Ectodermal cell (in vitro differentiated cells): Measurements from ENCODE around the gene CNNM1.

ENCODE experiments used
- H3K27ac ChIP-seq: 2 replicates; pipeline ENCODE4 v1.7.0; 2013; ENCODE audit warnings: mild to moderate bottlenecking, low read depth, low read length; ENCODE audit not compliant: insufficient read depth, poor library complexity, severe bottlenecking
- H3K27me3 ChIP-seq: 2 replicates; pipeline ENCODE4 v1.7.0; 2013; ENCODE audit warnings: mild to moderate bottlenecking, low read length; ENCODE audit not compliant: insufficient read depth, control insufficient read depth, poor library complexity, severe bottlenecking
- H3K36me3 ChIP-seq: one replicate; pipeline ENCODE4 v1.7.0; 2013; ENCODE audit warnings: low read length; ENCODE audit not compliant: control insufficient read depth, insufficient read depth
- H3K4me1 ChIP-seq: one replicate; pipeline ENCODE4 v1.7.0; 2013; ENCODE audit warnings: low read length; ENCODE audit not compliant: control insufficient read depth, insufficient read depth
- H3K4me3 ChIP-seq: 2 replicates; pipeline ENCODE4 v1.7.0; 2013; ENCODE audit warnings: low read depth, low read length, control low read depth; ENCODE audit not compliant: insufficient read depth
- H3K9me3 ChIP-seq: 2 replicates; pipeline ENCODE4 v1.7.0; 2013; ENCODE audit warnings: mild to moderate bottlenecking, low read length, moderate library complexity; ENCODE audit not compliant: control insufficient read depth
- WGBS, 2 experiments: methylation state at CpG; one replicate each; pipeline ENCODE4 v1.1.7; 2013; ENCODE audit warnings: missing lambda C conversion rate in 2 of 2; 5-methylcytosine and 5-hydroxymethylcytosine counted together

Gene CNNM1

DNA sequence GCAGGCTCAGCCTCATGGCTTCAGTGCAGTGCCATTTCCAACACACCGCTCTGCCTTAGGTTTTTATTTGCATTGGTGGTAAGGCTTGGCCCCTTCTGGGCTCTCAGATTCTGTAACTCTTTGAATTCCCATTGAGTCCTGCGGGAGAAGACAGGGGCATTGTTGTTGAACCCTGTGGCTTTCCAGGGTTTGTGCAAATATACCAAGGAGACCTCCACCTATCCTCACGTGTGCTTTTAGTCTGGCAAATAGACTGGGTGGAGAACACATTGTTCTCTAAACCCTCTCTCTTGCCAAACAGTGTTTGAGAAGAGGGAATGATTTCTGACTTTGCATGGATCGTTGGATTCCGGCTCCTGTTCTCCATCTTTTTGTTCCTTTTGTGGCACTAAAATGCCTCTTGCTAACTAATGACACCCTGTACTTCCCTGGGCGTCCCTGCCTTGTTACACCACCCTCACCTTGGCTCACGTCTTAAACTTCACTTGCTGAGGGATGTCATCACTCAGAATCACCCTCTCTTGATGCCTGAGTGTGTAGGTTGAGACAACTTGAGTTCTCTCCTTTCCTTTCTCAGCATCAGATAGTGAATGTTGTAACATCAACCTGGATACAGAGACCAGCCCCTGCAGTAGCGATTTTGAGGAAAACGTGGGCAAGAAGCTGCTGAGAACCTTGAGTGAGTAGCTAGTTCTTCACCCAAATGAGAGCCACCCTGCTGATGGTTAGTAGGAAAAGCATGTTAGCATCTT is 60.7 kb downstream of the CNNM1 start:
- 88 to 89% methylated on average over 9 of the region's 9 CpGs for WGBS, 2 experiments
- H3K36me3 ChIP-seq = no peaks in the 10 kb centered on the region

DNA sequence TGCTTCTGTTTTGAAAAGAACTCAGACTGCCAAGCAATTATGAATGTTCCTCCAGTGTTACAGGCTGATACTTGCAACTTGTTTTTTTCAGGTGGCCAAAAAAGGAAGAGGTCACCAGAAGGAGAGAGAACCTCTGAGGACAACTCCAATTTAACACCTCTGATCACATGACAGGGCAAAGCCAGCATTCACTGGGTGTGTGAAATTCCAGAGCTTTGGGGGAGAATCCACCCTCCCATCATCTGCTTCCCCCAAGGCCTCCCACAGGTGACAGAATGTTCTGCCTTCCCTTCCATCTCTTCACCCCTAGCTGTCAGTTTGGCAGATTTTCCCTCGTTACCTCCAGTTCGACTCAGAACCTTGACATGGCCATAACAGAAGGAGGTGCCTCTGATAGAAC is 62.2 kb downstream of the CNNM1 start:
- no peak overlapping the region for H3K27ac ChIP-seq
- H3K9me3 ChIP-seq = no peaks in the 10 kb centered on the region
- H3K36me3 ChIP-seq = no peaks in the 10 kb centered on the region
- WGBS, 2 experiments = 85 to 95% methylated on average over 2 of the region's 2 CpGs
- no peaks in the 10 kb centered on the region for H3K27me3 ChIP-seq
- H3K4me1 ChIP-seq = peaks cover 6% of the 10 kb centered on the region
- H3K4me3 ChIP-seq = no peak overlapping the region

More for the DNA sequence above, 60.7 kb downstream of the CNNM1 start:
- Histone ChIP-seq H3K4me3 (no peak overlapping the region), H3K27me3 (no peaks in the 10 kb centered on the region), H3K27ac (no peak overlapping the region), H3K9me3 (no peaks in the 10 kb centered on the region), H3K4me1 (peaks cover 6% of the 10 kb centered on the region)

DNA sequence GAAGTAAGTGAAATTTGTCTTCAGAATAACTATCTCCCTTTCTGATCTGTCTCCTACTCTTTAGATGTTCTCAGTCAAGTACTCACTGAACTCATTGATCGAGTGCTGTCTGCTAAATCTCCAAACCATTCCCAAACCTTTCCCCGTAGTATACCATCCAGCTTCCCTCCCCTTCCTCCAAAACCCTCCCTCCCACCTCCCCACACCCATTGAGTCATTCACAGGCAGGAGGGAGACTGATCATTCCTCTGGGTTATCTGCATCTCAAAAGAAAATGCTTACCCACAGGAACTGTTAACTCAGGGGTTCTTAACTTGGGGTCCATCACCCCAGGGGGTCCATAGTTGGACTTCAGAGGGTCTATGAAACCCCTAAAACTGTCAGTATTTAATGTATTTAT is 63.9 kb downstream of the CNNM1 start:
- Histone ChIP-seq H3K4me3 (no peak overlapping the region), H3K27ac (no peak overlapping the region), H3K4me1 (peaks cover 6% of the 10 kb centered on the region), H3K9me3 (no peaks in the 10 kb centered on the region), H3K36me3 (no peaks in the 10 kb centered on the region), H3K27me3 (no peaks in the 10 kb centered on the region)
- WGBS, 2 experiments = 19 to 27% methylated on average over 2 of the region's 2 CpGs

DNA sequence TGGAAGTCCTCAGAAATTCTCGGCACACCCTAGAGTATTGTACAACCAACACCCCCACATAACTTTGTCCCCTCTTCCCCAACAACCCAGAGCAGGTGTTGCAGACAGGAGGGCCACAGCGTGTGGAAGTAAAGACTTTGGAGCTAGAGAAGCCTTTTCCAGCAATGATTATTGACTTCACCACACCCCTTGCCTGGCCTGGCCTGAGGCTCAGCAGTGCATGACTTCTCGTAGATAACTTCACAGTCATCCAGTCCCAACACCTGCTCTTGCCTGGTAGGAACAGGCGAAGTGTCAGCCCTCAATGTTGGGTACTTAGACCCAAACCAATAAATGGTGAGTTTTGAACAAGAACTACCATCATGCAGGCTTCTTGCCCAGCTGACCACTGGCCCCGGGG is 64.5 kb downstream of the CNNM1 start:
- Histone ChIP-seq H3K4me3 (no peak overlapping the region), H3K36me3 (no peaks in the 10 kb centered on the region), H3K27ac (no peak overlapping the region), H3K4me1 (peaks cover 6% of the 10 kb centered on the region), H3K27me3 (no peaks in the 10 kb centered on the region), H3K9me3 (no peaks in the 10 kb centered on the region)
- 72 to 74% methylated on average over 5 of the region's 5 CpGs for WGBS, 2 experiments

DNA sequence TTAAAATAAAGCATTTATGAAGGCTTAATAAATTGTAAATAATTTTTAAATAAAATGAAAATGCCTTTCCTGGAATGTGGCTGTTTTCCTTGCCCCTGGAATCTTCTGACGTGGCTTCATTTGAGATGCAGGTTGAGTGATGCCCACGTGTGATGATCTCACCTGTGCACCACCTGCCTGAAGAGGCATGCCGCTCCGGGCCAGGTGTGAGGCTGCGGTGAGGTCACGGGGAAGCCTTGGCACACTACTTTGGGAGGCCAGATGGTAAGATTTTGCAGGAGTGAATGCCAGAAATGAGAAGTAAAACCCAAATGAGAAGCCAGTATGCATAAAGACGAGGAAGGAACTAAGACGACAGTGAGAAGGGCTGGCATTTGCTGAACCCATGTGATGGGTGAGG is 65.1 kb downstream of the CNNM1 start:
- peaks cover 6% of the 10 kb centered on the region for H3K4me1 ChIP-seq
- 89 to 91% methylated on average over 8 of the region's 8 CpGs for WGBS, 2 experiments
- no peak overlapping the region for H3K4me3 ChIP-seq
- no peaks in the 10 kb centered on the region for H3K36me3 ChIP-seq
- no peak overlapping the region for H3K27ac ChIP-seq
- H3K9me3 ChIP-seq = no peaks in the 10 kb centered on the region
- no peaks in the 10 kb centered on the region for H3K27me3 ChIP-seq

DNA sequence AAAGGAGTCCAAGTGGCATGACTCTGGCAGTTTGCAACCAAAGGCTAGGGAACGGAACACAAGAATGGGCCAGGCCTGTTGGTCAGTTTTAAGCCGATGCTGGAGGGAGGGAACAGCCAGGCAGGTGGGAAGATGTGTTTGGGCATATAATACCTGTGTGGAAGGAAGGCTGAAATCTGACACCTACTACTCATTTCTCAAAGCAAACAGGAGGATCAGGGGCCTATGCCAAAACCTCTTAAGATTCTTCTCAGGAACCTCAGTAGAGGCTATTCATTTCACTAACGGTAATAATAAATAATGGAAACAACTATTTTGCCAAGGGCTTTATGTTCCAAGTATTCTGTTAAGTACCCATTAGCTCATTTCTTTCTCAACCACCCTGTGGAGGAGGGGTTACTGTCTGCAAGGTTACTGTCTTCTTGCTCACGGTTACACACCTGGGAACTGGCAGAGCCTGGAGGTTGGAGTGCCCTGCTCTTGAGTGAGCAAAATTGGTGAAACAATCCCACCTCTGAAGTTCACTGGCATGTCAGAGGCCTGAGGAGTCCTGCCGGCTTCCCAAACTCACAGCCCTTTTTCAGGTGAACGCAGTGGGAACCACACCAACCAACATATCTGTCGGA is 65.7 kb downstream of the CNNM1 start:
- no peaks in the 10 kb centered on the region for H3K9me3 ChIP-seq
- peaks cover 6% of the 10 kb centered on the region for H3K4me1 ChIP-seq
- no peak overlapping the region for H3K4me3 ChIP-seq
- 89 to 91% methylated on average over 7 of the region's 7 CpGs for WGBS, 2 experiments
- H3K27ac ChIP-seq = no peak overlapping the region
- H3K36me3 ChIP-seq = no peaks in the 10 kb centered on the region
- H3K27me3 ChIP-seq = no peaks in the 10 kb centered on the region

DNA sequence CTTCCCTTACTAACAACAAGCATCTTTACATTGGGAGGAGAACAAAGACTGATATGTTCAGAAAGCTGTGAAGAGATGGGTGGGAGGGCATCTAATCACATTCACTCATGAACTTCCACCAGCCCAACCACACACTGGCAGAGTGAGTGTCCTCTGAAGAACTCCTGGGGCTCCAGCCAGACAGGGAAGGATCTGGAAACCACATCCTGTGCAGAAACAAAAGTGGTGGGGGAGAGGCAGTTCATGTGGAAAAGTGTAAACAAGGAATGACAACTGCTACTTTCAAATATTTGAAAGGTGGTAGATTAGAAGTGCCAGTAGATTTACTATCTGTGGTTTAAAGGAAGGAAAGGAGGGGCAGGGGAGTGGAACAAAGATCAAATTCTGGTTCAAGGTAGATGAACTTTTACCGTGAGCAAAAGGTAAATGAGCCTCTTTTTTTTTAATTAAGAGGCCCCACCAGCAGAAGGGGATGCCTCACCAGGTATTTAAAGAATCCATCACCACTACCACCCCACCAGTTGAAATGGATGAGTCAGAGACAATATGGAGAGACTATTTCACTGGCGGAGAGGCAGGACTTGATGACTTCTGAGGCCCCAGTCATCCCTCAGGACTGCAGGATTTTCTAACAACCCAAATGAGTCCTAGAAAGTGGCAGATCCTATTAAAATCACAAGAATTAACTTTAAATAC is 66.7 kb downstream of the CNNM1 start:
- 73 to 81% methylated on average over 2 of the region's 2 CpGs for WGBS, 2 experiments
- H3K4me1 ChIP-seq = peaks cover 6% of the 10 kb centered on the region

DNA sequence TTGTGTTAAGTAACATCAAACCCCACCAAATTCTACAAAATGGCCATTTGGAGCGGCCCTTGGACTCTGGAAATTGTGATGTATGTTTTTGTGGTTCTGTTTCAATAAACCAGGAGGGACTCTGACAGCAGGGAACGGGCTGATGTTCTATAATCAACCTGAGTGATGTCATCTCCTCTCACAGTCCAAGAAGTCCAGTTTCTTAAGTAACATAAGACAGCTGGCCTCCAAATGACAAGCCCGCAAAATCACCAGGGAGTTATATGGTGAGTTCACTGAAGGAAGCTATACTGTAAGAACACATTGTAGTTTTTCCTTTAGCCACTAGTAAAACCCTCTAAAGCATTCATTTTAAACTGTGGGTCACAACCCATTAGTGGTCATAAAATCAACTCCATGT is 67.3 kb downstream of the CNNM1 start:
- 93 to 97% methylated on average over 3 of the region's 3 CpGs for WGBS, 2 experiments
- H3K27ac ChIP-seq = no peak overlapping the region
- H3K4me1 ChIP-seq = peaks cover 6% of the 10 kb centered on the region

More for the DNA sequence above, 66.7 kb downstream of the CNNM1 start:
- no peaks in the 10 kb centered on the region for H3K9me3 ChIP-seq
- H3K27ac ChIP-seq = no peak overlapping the region
- no peak overlapping the region for H3K4me3 ChIP-seq
- no peaks in the 10 kb centered on the region for H3K36me3 ChIP-seq
- H3K27me3 ChIP-seq = no peaks in the 10 kb centered on the region

DNA sequence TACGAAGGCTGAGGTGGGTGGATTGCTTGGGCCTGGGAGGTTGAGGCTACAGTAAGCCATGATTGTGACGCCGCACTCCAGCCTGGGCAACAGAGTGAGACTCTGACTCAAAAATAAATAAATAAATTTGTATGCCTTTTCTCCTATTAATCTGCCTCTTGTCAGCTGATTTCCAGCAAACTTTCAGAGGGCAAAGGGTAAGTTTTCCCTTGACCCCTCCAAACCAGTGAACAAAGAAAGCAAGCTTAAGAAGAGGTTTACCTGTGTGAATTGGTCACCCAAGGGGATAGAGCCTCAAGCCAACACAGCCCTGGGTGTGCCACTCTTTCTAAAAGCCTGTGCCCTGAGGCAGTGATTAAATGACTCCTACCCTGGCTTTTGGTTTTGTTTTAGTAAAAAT is 70.5 kb downstream of the CNNM1 start:
- peaks cover 18% of the 10 kb centered on the region for H3K36me3 ChIP-seq
- no peaks in the 10 kb centered on the region for H3K9me3 ChIP-seq
- WGBS, 2 experiments = 90 to 97% methylated on average over 3 of the region's 3 CpGs
- no peak overlapping the region for H3K4me3 ChIP-seq
- no peak overlapping the region for H3K27ac ChIP-seq
- H3K27me3 ChIP-seq = no peaks in the 10 kb centered on the region
- no peaks in the 10 kb centered on the region for H3K4me1 ChIP-seq

More for the DNA sequence above, 67.3 kb downstream of the CNNM1 start:
- H3K36me3 ChIP-seq = no peaks in the 10 kb centered on the region
- H3K4me3 ChIP-seq = no peak overlapping the region
- no peaks in the 10 kb centered on the region for H3K27me3 ChIP-seq
- no peaks in the 10 kb centered on the region for H3K9me3 ChIP-seq

DNA sequence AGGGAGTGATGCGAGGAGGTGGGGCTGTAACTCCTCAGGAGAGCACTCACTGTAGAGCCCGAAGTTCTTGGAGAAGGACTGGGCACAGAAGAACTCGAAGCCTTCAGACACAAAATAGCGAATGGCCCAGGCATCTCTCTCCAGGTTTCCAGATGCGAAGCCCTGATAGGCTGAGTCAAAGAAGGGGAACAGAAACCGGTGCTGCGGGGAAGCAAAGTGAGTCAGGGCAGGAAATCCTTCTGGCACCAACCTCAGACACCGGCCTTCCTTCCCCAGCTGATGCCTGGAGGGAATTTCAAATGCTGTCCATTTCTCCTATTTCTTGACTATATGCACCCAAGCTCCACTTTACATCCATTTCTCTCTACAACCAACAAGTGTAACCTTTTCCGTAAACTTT is 74.5 kb downstream of the CNNM1 start:
- Histone ChIP-seq H3K36me3 (peaks cover 22% of the 10 kb centered on the region), H3K9me3 (no peaks in the 10 kb centered on the region), H3K27me3 (no peaks in the 10 kb centered on the region), H3K4me1 (no peaks in the 10 kb centered on the region), H3K4me3 (no peak overlapping the region), H3K27ac (no peak overlapping the region)
- 95% methylated on average over 9 of the region's 9 CpGs for WGBS, 2 experiments
